Trophoblast cell (in vitro differentiated cells and primary cell): ENCODE results near the gene SDCCAG8.

Experiments used
- DNase-seq, 2 donors: peaks; one replicate each; pipeline ENCODE4 v3.0.0-alpha.2; 2016
- H2AFZ ChIP-seq: 2 replicates; pipeline ENCODE4 v1.6.1; 2013; ENCODE audit warnings: low read length, moderate library complexity, mild to moderate bottlenecking; ENCODE audit not compliant: insufficient read depth, poor library complexity
- H2AK5ac ChIP-seq: 2 replicates; pipeline ENCODE4 v1.6.1; 2013; ENCODE audit warnings: mild to moderate bottlenecking, low read length
- H2BK120ac ChIP-seq: 2 replicates; pipeline ENCODE4 v1.6.1; 2013; ENCODE audit warnings: low read length, mild to moderate bottlenecking, moderate library complexity; ENCODE audit not compliant: insufficient read depth, poor library complexity
- H2BK12ac ChIP-seq: 2 replicates; pipeline ENCODE4 v1.6.1; 2013; ENCODE audit warnings: mild to moderate bottlenecking, low read length, moderate library complexity
- H2BK5ac ChIP-seq: 2 replicates; pipeline ENCODE4 v1.6.1; 2013; ENCODE audit warnings: low read length, low read depth, moderate library complexity, mild to moderate bottlenecking; ENCODE audit not compliant: poor library complexity
- H3K14ac ChIP-seq: 2 replicates; pipeline ENCODE4 v1.6.1; 2013; ENCODE audit warnings: mild to moderate bottlenecking, low read length
- H3K18ac ChIP-seq: 2 replicates; pipeline ENCODE4 v1.6.1; 2013; ENCODE audit warnings: mild to moderate bottlenecking, low read length
- H3K23ac ChIP-seq: 2 replicates; pipeline ENCODE4 v1.6.1; 2013; ENCODE audit warnings: low read length
- H3K27ac ChIP-seq: 2 replicates; pipeline ENCODE4 v1.5.1; 2013; ENCODE audit warnings: low read depth, mild to moderate bottlenecking, inconsistent platforms, low read length, moderate library complexity
- H3K27me3 ChIP-seq: 2 replicates; pipeline ENCODE4 v1.6.1; 2013; ENCODE audit warnings: inconsistent platforms, mild to moderate bottlenecking, low read length, moderate library complexity; ENCODE audit not compliant: insufficient read depth
- H3K36me3 ChIP-seq, 2 experiments: 1 replicate in 1 of 2; 2 replicates in 1 of 2; pipeline ENCODE4 v1.6.1; 2013; ENCODE audit warnings: low read length in 2 of 2, mild to moderate bottlenecking in 2 of 2, moderate library complexity in 1 of 2; ENCODE audit not compliant: insufficient read depth in 2 of 2, control insufficient read depth in 1 of 2
- H3K4ac ChIP-seq: 2 replicates; pipeline ENCODE4 v1.6.1; 2013; ENCODE audit warnings: low read depth, mild to moderate bottlenecking, low read length, moderate library complexity
- H3K4me1 ChIP-seq, 2 experiments: 1 replicate in 1 of 2; 2 replicates in 1 of 2; pipeline ENCODE4 v1.6.1; 2013; ENCODE audit warnings: low read length in 2 of 2, mild to moderate bottlenecking in 2 of 2, moderate library complexity in 1 of 2; ENCODE audit not compliant: insufficient read depth in 2 of 2, control insufficient read depth in 1 of 2
- H3K4me2 ChIP-seq: 2 replicates; pipeline ENCODE4 v1.6.1; 2013; ENCODE audit warnings: inconsistent platforms, mild to moderate bottlenecking, low read length, moderate library complexity
- H3K4me3 ChIP-seq: 2 replicates; pipeline ENCODE4 v1.5.1; 2013; ENCODE audit warnings: mild to moderate bottlenecking, low read depth, low read length, inconsistent platforms
- H3K79me1 ChIP-seq: one replicate; pipeline ENCODE4 v1.6.1; 2013; ENCODE audit warnings: low read length
- H3K79me2 ChIP-seq: 2 replicates; pipeline ENCODE4 v1.6.1; 2013; ENCODE audit warnings: low read length, mild to moderate bottlenecking; ENCODE audit not compliant: control insufficient read depth, insufficient read depth, poor library complexity
- H3K9ac ChIP-seq: 2 replicates; pipeline ENCODE4 v1.6.1; 2013; ENCODE audit warnings: mild to moderate bottlenecking, low read length
- H3K9me3 ChIP-seq: 2 replicates; pipeline ENCODE4 v1.6.1; 2013; ENCODE audit warnings: low read depth, mild to moderate bottlenecking, control low read depth, inconsistent platforms, low read length; ENCODE audit not compliant: insufficient read depth
- H4K12ac ChIP-seq: 2 replicates; pipeline ENCODE4 v1.6.1; 2013; ENCODE audit warnings: low read depth, mild to moderate bottlenecking, low read length, moderate library complexity
- H4K8ac ChIP-seq: 2 replicates; pipeline ENCODE4 v1.6.1; 2013; ENCODE audit warnings: low read depth, mild to moderate bottlenecking, low read length, moderate library complexity
- H4K91ac ChIP-seq: one replicate; pipeline ENCODE4 v1.6.1; 2013; ENCODE audit warnings: low read depth, mild to moderate bottlenecking, low read length, moderate library complexity
- WGBS: extraction: QIAGEN DNeasy Blood & Tissue Kit; methylation state at CpG from one replicate; pipeline ENCODE4 v1.1.7; 2013; ENCODE audit warnings: missing lambda C conversion rate; ENCODE audit not compliant: insufficient read length, insufficient coverage; ENCODE audit errors: extremely low coverage; 5-methylcytosine and 5-hydroxymethylcytosine counted together

The SDCCAG8 gene

DNA sequence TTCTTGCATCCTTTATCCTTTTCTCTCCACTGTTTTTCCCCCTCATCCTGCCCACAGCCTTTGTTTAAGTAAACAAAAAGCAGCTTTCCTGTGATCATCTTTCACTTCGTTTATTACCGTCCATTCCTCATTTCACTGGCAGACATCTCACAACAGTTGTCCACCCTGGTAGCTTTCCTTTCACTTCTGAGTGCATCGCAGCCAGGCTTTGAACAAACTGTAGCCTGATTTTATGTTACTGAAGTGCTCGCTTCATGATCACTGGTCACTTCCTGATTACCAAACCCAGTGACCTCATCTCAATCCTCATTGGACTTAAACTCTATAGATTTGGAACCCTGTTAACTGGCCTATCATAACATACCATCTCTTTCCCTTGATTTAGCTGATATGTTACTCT is 67.7 kb downstream of the SDCCAG8 start:
- H3K27ac ChIP-seq: no peak overlapping the region
- no peak overlapping the region for H3K4me2 ChIP-seq
- H4K91ac ChIP-seq: no peak overlapping the region
- no peak overlapping the region for H3K4me3 ChIP-seq
- no peak overlapping the region for H3K23ac ChIP-seq
- H2AK5ac ChIP-seq: no peak overlapping the region
- H3K27me3 ChIP-seq: no peaks in the 10 kb centered on the region
- H4K12ac ChIP-seq: no peak overlapping the region
- no peak overlapping the region for H3K14ac ChIP-seq
- H3K79me2 ChIP-seq: no peaks in the 10 kb centered on the region
- H3K79me1 ChIP-seq: peaks cover 1% of the 10 kb centered on the region
- H3K18ac ChIP-seq: no peak overlapping the region
- H2AFZ ChIP-seq: no peak overlapping the region
- H3K4ac ChIP-seq: no peak overlapping the region
- no peaks in the 10 kb centered on the region for H3K9me3 ChIP-seq
- H3K9ac ChIP-seq: no peak overlapping the region
- no peak overlapping the region for H2BK120ac ChIP-seq
- H3K4me1 ChIP-seq: peaks cover 0 to 2% of the 10 kb centered on the region in 2 experiments
- DNase-seq: peak in 1 of 2 donors; percentile 56
- H2BK12ac ChIP-seq: no peak overlapping the region
- WGBS: no CpG with 5 or more reads among the region's 4 CpGs
- no peak overlapping the region for H2BK5ac ChIP-seq
- H3K36me3 ChIP-seq: peaks cover 4% of the 10 kb centered on the region in 2 experiments
- H4K8ac ChIP-seq: no peak overlapping the region

DNA sequence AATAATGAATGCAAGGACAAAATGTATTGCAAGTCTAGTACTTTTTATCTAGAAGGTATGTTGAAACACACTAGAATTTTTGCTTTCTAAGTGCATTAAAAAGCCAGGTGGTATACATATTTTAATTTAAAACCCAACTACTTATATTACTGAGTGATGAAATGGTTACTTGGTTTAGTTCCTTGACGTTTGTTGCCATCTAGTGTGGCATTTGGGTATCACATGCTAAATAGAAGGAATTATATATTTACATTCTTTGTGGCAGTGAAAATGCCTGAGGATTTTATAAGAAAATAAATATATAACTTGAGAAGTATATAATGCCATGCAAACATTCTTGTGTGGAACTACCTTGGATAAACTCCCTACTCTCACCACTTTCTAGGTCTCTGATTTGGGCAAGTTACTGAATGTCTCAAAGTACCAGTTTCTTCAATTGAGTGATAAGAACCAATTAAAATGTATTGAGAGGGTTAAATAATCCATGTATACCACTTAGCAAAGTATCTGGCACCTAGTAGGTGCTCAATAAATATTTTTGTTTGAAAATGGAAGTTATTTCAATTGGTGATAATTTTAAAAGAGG is 69.6 kb downstream of the SDCCAG8 start:
- no peaks in the 10 kb centered on the region for H3K9me3 ChIP-seq
- H2AK5ac ChIP-seq: no peak overlapping the region
- H2BK120ac ChIP-seq: no peak overlapping the region
- H3K23ac ChIP-seq: no peak overlapping the region
- no peak overlapping the region for H3K18ac ChIP-seq
- no CpG with 5 or more reads among the region's 1 CpG for WGBS
- no peak overlapping the region for H3K4ac ChIP-seq
- no peak overlapping the region for H4K12ac ChIP-seq
- H3K36me3 ChIP-seq: peaks cover 2 to 4% of the 10 kb centered on the region in 2 experiments
- H2BK12ac ChIP-seq: no peak overlapping the region
- H3K79me1 ChIP-seq: peaks cover 1% of the 10 kb centered on the region
- H2AFZ ChIP-seq: no peak overlapping the region
- H3K14ac ChIP-seq: no peak overlapping the region
- no peak overlapping the region for H3K4me2 ChIP-seq
- no peak overlapping the region for H2BK5ac ChIP-seq
- no peaks in the 10 kb centered on the region for H3K4me1 ChIP-seq
- no peaks in the 10 kb centered on the region for H3K79me2 ChIP-seq
- no peak overlapping the region for H4K8ac ChIP-seq
- no peak overlapping the region for H3K9ac ChIP-seq
- DNase-seq: peak in 1 of 2 donors; percentile 85
- H3K27me3 ChIP-seq: no peaks in the 10 kb centered on the region
- H3K27ac ChIP-seq: no peak overlapping the region
- no peak overlapping the region for H3K4me3 ChIP-seq
- no peak overlapping the region for H4K91ac ChIP-seq

DNA sequence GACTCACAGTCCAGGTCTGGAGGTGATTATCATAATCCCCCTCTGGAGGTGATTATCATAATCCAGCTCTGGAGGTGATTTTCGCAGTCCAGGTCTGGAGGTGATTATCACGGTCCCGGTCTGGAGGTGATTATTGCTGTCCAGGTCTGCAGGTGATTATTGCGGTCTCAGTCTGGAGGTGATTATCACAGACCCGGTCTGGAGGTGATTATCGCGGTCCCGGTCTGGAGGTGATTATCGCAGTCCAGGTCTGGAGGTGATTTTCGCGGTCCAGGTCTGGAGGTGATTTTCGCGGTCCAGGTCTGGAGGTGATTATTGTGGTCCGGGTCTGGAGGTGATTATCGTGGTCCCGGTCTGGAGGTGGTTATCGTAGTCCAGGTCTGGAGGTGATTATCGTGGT is 76.6 kb downstream of the SDCCAG8 start:
- no peak overlapping the region for H4K12ac ChIP-seq
- no peak overlapping the region for H3K23ac ChIP-seq
- H3K4ac ChIP-seq: no peak overlapping the region
- no peak overlapping the region for H3K18ac ChIP-seq
- WGBS: no CpG with 5 or more reads among the region's 18 CpGs
- H3K79me1 ChIP-seq: peaks cover 2% of the 10 kb centered on the region
- no peaks in the 10 kb centered on the region for H3K27me3 ChIP-seq
- H3K9ac ChIP-seq: no peak overlapping the region
- H3K79me2 ChIP-seq: no peaks in the 10 kb centered on the region
- H4K8ac ChIP-seq: no peak overlapping the region
- no peak overlapping the region for H3K27ac ChIP-seq
- no peak overlapping the region for H3K4me2 ChIP-seq
- no peak overlapping the region for H2AFZ ChIP-seq
- H2BK120ac ChIP-seq: no peak overlapping the region
- peaks cover 7% of the 10 kb centered on the region in 2 experiments for H3K36me3 ChIP-seq
- no peak overlapping the region for H3K4me3 ChIP-seq
- H3K9me3 ChIP-seq: peaks cover 2% of the 10 kb centered on the region
- no peak overlapping the region for H2BK12ac ChIP-seq
- no peak overlapping the region for H2AK5ac ChIP-seq
- no peak overlapping the region for H3K14ac ChIP-seq
- peaks cover 2 to 7% of the 10 kb centered on the region in 2 experiments for H3K4me1 ChIP-seq
- H2BK5ac ChIP-seq: no peak overlapping the region
- H4K91ac ChIP-seq: no peak overlapping the region
- DNase-seq: no peak

DNA sequence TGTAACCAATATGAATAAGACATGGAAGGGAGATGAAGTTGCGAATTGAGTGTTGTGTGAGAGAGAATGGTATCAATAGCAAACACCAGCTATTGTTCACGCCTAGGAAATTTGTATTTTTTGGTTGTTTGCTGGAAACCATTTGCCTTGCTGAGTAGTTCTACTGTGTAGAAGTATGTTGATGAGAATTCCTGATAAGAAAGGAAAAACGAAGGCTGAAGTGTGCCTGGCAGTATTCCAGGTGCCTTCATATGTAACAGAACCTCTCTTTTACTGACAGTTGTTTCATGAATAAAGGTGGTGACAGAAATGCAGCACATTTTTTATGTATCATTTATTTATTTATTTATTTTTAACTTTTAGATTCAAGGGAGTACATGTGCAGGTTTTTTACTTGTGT is 79.5 kb downstream of the SDCCAG8 start:
- no peak overlapping the region for H3K23ac ChIP-seq
- no peak overlapping the region for H2BK120ac ChIP-seq
- no peak overlapping the region for H2AFZ ChIP-seq
- H4K8ac ChIP-seq: no peak overlapping the region
- no peak overlapping the region for H2BK12ac ChIP-seq
- peaks cover 2% of the 10 kb centered on the region for H3K9me3 ChIP-seq
- no peak overlapping the region for H3K9ac ChIP-seq
- H4K91ac ChIP-seq: no peak overlapping the region
- H3K4ac ChIP-seq: no peak overlapping the region
- no peaks in the 10 kb centered on the region for H3K79me2 ChIP-seq
- H3K4me1 ChIP-seq: peaks cover 2 to 7% of the 10 kb centered on the region in 2 experiments
- H3K27ac ChIP-seq: no peak overlapping the region
- H2BK5ac ChIP-seq: no peak overlapping the region
- H3K27me3 ChIP-seq: no peaks in the 10 kb centered on the region
- no peak overlapping the region for H2AK5ac ChIP-seq
- H3K18ac ChIP-seq: no peak overlapping the region
- H3K14ac ChIP-seq: no peak overlapping the region
- H3K4me2 ChIP-seq: no peak overlapping the region
- H3K4me3 ChIP-seq: no peak overlapping the region
- DNase-seq: peak; percentile 8 to 67
- no peak overlapping the region for H4K12ac ChIP-seq
- peaks cover 2 to 5% of the 10 kb centered on the region in 2 experiments for H3K36me3 ChIP-seq
- WGBS: no CpG with 5 or more reads among the region's 3 CpGs
- H3K79me1 ChIP-seq: peaks cover 2% of the 10 kb centered on the region
